Type B pancreatic cell (in vitro differentiated cells): ENCODE measurements around the gene CUX1. TPM values are rescaled to one million over a fixed set of nuclear protein-coding genes. Genes with fewer than 3 reads are reported as not detected.

Source experiments
- DNase-seq: peaks from one replicate; pipeline ENCODE4 v3.0.0; 2021; ENCODE audit warnings: mixed read lengths; ENCODE audit not compliant: unreplicated experiment; ENCODE audit errors: extremely low spot score
- H3K27ac Mint-ChIP-seq: 2 replicates; pipeline ENCODE4 v1.8.0; 2021; ENCODE audit warnings: mild to moderate bottlenecking, mixed read lengths
- H3K27me3 Mint-ChIP-seq: 2 replicates; pipeline ENCODE4 v1.8.0; 2021; ENCODE audit warnings: mixed read lengths
- H3K36me3 Mint-ChIP-seq: 2 replicates; pipeline ENCODE4 v1.8.0; 2021; ENCODE audit warnings: mixed read lengths
- H3K4me1 Mint-ChIP-seq: one replicate; pipeline ENCODE4 v1.8.0; 2021; ENCODE audit warnings: mixed read lengths; ENCODE audit not compliant: unreplicated experiment
- H3K4me3 Mint-ChIP-seq: 2 replicates; pipeline ENCODE4 v1.8.0; 2021; ENCODE audit warnings: mild to moderate bottlenecking, mixed read lengths
- H3K9me3 Mint-ChIP-seq: 2 replicates; pipeline ENCODE4 v1.8.0; 2021; ENCODE audit warnings: mixed read lengths
- CTCF ChIP-seq: fragments of 200-600 bp; sonication (generic); conservative IDR thresholded peaks from 2 replicates; pipeline ENCODE4 v1.5.0; 2021; ENCODE audit warnings: antibody characterized with exemption, mild to moderate bottlenecking
- total RNA-seq: library from RNA; stranded (reverse); gene quantifications from 2 replicates; pipeline ENCODE4 v1.2.1, GENCODE V29; 2021; ENCODE audit warnings: low replicate concordance

CUX1 gene
- total RNA-seq, 1 donor from 2014 or later: 76.4 TPM

GRCh38 chr7:102147008-102147407 is 329.6 kb downstream of the CUX1 start:
- H3K27me3 Mint-ChIP-seq: no peaks in the 10 kb centered on the region
- H3K4me3 Mint-ChIP-seq: no peak overlapping the region
- H3K27ac Mint-ChIP-seq: no peak overlapping the region
- no peak for DNase-seq
- TF ChIP-seq CTCF: no peak
- H3K36me3 Mint-ChIP-seq: peaks cover 9% of the 10 kb centered on the region
- H3K9me3 Mint-ChIP-seq: no peaks in the 10 kb centered on the region
- peaks cover 7% of the 10 kb centered on the region for H3K4me1 Mint-ChIP-seq

GRCh38 chr7:102148799-102149198 is 331.4 kb downstream of the CUX1 start:
- no peaks in the 10 kb centered on the region for H3K27me3 Mint-ChIP-seq
- peaks cover 16% of the 10 kb centered on the region for H3K4me1 Mint-ChIP-seq
- H3K36me3 Mint-ChIP-seq: peaks cover 16% of the 10 kb centered on the region
- no peak overlapping the region for H3K4me3 Mint-ChIP-seq
- no peak for TF ChIP-seq CTCF
- H3K9me3 Mint-ChIP-seq: peaks cover 4% of the 10 kb centered on the region
- DNase-seq: no peak
- no peak overlapping the region for H3K27ac Mint-ChIP-seq

GRCh38 chr7:102149416-102149815 is 332.0 kb downstream of the CUX1 start:
- peaks cover 13% of the 10 kb centered on the region for H3K36me3 Mint-ChIP-seq
- H3K9me3 Mint-ChIP-seq: peaks cover 6% of the 10 kb centered on the region
- H3K4me3 Mint-ChIP-seq: no peak overlapping the region
- H3K27me3 Mint-ChIP-seq: no peaks in the 10 kb centered on the region
- H3K4me1 Mint-ChIP-seq: peaks cover 16% of the 10 kb centered on the region
- DNase-seq: no peak
- H3K27ac Mint-ChIP-seq: no peak overlapping the region
- TF ChIP-seq CTCF: no peak

- Mint-ChIP-seq H3K36me3 (peaks cover 10% of the 10 kb centered on the region), H3K27ac (peak overlapping the region; percentile 94), H3K27me3 (no peaks in the 10 kb centered on the region), H3K4me1 (peaks cover 16% of the 10 kb centered on the region), H3K9me3 (peaks cover 6% of the 10 kb centered on the region), H3K4me3 (no peak overlapping the region)
- DNase-seq: no peak
- no peak for TF ChIP-seq CTCF
Measured at GRCh38 chr7:102150266-102150665, 332.8 kb downstream of the CUX1 start.

GRCh38 chr7:102152672-102153598 is 335.5 kb downstream of the CUX1 start:
- no peaks in the 10 kb centered on the region for H3K27me3 Mint-ChIP-seq
- TF ChIP-seq CTCF: no peak
- peak overlapping the region; percentile 71 for H3K4me3 Mint-ChIP-seq
- H3K36me3 Mint-ChIP-seq: peaks cover 9% of the 10 kb centered on the region
- DNase-seq: no peak
- H3K9me3 Mint-ChIP-seq: peaks cover 6% of the 10 kb centered on the region
- H3K4me1 Mint-ChIP-seq: peaks cover 24% of the 10 kb centered on the region
- peak overlapping the region; percentile 98 for H3K27ac Mint-ChIP-seq
